HepG2 (cell line): ENCODE measurements around the gene FBXL4. TPM values are rescaled to one million over a fixed set of nuclear protein-coding genes. Genes with fewer than 3 reads are reported as not detected.

ENCODE experiments used
- AGO2 ChIP-seq: fragments of 200-400 bp; formaldehyde crosslinking; optimal IDR thresholded peaks from 2 replicates; pipeline ENCODE3; 2017; ENCODE audit warnings: mild to moderate bottlenecking, low read depth, low read length, moderate library complexity
- CREB1 ChIP-seq, 2 experiments: fragments of 450-650 bp in 1 of 2; IDR thresholded peaks; 2 replicates each; pipeline ENCODE4 v1.6.1; 2016 to 2017; ENCODE audit warnings: control low read depth in 1 of 2, mild to moderate bottlenecking in 1 of 2, missing compliant biosample characterization in 1 of 2, missing genetic modification characterization in 1 of 2
- MED1 ChIP-seq: sonication (generic); formaldehyde crosslinking; IDR thresholded peaks from 2 replicates; pipeline ENCODE4 v1.4.0; 2020; ENCODE audit warnings: missing genetic modification reagents
- POLR2AphosphoS2 ChIP-seq: IDR thresholded peaks from 2 replicates; pipeline ENCODE4 v1.6.1; 2011; ENCODE audit warnings: low read depth, low read length, improper control_type of control experiment
- RXRA ChIP-seq: sonication (generic); formaldehyde crosslinking; IDR thresholded peaks from 2 replicates; pipeline ENCODE4 v1.5.1; 2020; ENCODE audit warnings: missing genetic modification reagents
- SOX13 ChIP-seq, 3 experiments: fragments of 450-650 bp in 1 of 3; sonication (generic) in 1 of 3; formaldehyde crosslinking in 1 of 3; IDR thresholded peaks in 2 of 3; conservative IDR thresholded peaks in 1 of 3; 2 replicates each; pipeline versions ENCODE4 v1.5.0 to v1.6.1; 2016 to 2020; ENCODE audit warnings: antibody characterized with exemption in 1 of 3, mild to moderate bottlenecking in 1 of 3, missing compliant biosample characterization in 1 of 3, missing genetic modification reagents in 1 of 3, moderate library complexity in 1 of 3
- SOX6 ChIP-seq, 2 experiments: fragments of 450-650 bp in 1 of 2; sonication (generic) in 1 of 2; formaldehyde crosslinking in 1 of 2; IDR thresholded peaks; 2 replicates each; pipeline versions ENCODE4 v1.4.0 to v1.6.1; 2017 to 2020; ENCODE audit warnings: antibody characterized with exemption in 1 of 2, mild to moderate bottlenecking in 1 of 2, missing genetic modification reagents in 1 of 2
- SRY ChIP-seq: sonication (generic); formaldehyde crosslinking; IDR thresholded peaks from 2 replicates; pipeline ENCODE4 v1.8.0; 2022; ENCODE audit warnings: mild to moderate bottlenecking, missing genetic modification reagents
- ZBTB1 ChIP-seq: sonication (generic); formaldehyde crosslinking; IDR thresholded peaks from 2 replicates; pipeline ENCODE4 v1.4.0; 2020; ENCODE audit warnings: missing genetic modification reagents, borderline replicate concordance
- ZFP82 ChIP-seq: sonication (generic); formaldehyde crosslinking; IDR thresholded peaks from 2 replicates; pipeline ENCODE4 v1.5.1; 2020; ENCODE audit warnings: mild to moderate bottlenecking, missing genetic modification reagents, borderline replicate concordance
- ZNF383 ChIP-seq: sonication (generic); formaldehyde crosslinking; IDR thresholded peaks from 2 replicates; pipeline ENCODE4 v1.4.0; 2020; ENCODE audit warnings: missing genetic modification reagents, mild to moderate bottlenecking, borderline replicate concordance
- ZNF576 ChIP-seq: sonication (generic); formaldehyde crosslinking; IDR thresholded peaks from 2 replicates; pipeline ENCODE4 v1.4.0; 2020; ENCODE audit warnings: mild to moderate bottlenecking, missing genetic modification reagents
- ZNF646 ChIP-seq: sonication (generic); formaldehyde crosslinking; IDR thresholded peaks from 2 replicates; pipeline ENCODE4 v1.9.0; 2021; ENCODE audit warnings: mild to moderate bottlenecking, missing genetic modification reagents
- ZNF703 ChIP-seq: sonication (generic); formaldehyde crosslinking; IDR thresholded peaks from 2 replicates; pipeline ENCODE4 v1.5.1; 2020; ENCODE audit warnings: missing genetic modification reagents, mild to moderate bottlenecking, moderate library complexity, borderline replicate concordance
- polyA plus RNA-seq, 8 experiments: library from polyadenylated mRNA; depleted of rRNA in 3 of 8; stranded (reverse) in 7 of 8; unstranded in 1 of 8; fragments of >200 nt; fragmentation: Illumina TruSeq in 4 of 8; extraction: Trizol in 4 of 8; gene quantifications; 2 replicates each; pipeline versions ENCODE4 v1.2.1 to v1.2.3, GENCODE V29; 2011 to 2016; ENCODE audit warnings: low read depth in 4 of 8, missing spikeins in 1 of 8, mixed read lengths in 1 of 8; ENCODE audit not compliant: insufficient read depth in 1 of 8
- total RNA-seq, 5 experiments: library from RNA; depleted of rRNA; stranded (reverse); fragments of >200 nt; fragmentation: Illumina TruSeq; extraction: Trizol; gene quantifications; 2 replicates each; pipeline ENCODE4 v1.2.3, GENCODE V29; 2016; ENCODE audit warnings: low read depth in 1 of 5
- TF ChIP-seq, protein P1 (sequence below): sonication (generic); formaldehyde crosslinking; IDR thresholded peaks from 2 replicates; pipeline ENCODE4 v1.4.0; 2020; ENCODE audit warnings: missing genetic modification reagents
- TF ChIP-seq, protein P2 (sequence below): sonication (generic); formaldehyde crosslinking; IDR thresholded peaks from 2 replicates; pipeline ENCODE4 v1.4.0; 2020; ENCODE audit warnings: missing genetic modification reagents

Gene FBXL4
- total and polyA plus RNA-seq, 2 of the 13 experiments (the other 11 are each of a cell fraction or from before 2014, with no cell fraction given): 13.2 to 17.6 TPM

DNA sequence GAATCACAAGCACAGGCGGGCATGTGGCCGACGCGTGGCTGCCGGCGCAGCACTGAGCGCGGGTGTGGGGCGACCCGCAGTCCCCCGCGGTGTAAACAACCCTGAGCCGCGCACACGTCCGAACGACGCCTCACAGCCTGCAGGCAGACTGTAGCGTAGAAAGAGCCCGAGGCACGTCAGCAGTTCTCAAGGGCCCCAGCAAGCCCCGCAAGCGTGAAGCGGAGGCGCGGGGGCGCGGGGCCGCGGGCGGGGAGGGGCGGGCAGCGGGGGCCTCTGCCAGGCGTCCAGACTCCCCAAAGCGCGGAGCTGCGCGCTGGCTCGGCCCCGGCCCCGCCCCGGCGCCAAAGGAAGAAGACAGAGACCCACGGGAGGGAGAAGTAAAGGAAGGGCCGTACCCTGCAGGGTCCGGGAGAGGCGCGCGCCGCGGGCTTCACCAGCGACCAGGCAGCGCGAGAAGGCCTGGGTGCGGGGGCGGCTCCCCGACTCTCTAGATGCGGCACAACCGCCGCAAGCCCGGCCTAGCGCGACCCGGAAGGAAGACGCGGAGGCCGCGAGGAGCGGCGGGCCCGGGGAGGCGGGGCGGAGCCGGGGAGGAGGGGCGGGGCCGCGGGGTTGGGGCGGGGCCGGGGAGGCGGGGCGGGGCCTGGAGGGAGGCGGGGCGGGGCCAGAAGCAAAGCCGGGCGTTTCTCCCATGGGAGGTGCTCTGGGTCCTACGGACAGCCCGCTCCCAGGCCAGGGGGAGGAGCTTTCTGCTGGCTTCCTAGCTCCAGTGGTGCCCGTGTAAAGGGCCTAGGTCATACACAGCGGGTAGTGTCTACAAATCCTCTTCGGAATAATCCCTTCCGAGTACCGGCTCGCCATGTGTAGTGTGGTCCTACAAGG lies at the start of gene FBXL4 (continued):
- TF ChIP-seq ZNF703 (CRISPR knock-in tag): no peak
- no peak for TF ChIP-seq ZNF576 (CRISPR knock-in tag)
- TF ChIP-seq ZFP82 (CRISPR knock-in tag): no peak
- TF ChIP-seq, protein P1, sequence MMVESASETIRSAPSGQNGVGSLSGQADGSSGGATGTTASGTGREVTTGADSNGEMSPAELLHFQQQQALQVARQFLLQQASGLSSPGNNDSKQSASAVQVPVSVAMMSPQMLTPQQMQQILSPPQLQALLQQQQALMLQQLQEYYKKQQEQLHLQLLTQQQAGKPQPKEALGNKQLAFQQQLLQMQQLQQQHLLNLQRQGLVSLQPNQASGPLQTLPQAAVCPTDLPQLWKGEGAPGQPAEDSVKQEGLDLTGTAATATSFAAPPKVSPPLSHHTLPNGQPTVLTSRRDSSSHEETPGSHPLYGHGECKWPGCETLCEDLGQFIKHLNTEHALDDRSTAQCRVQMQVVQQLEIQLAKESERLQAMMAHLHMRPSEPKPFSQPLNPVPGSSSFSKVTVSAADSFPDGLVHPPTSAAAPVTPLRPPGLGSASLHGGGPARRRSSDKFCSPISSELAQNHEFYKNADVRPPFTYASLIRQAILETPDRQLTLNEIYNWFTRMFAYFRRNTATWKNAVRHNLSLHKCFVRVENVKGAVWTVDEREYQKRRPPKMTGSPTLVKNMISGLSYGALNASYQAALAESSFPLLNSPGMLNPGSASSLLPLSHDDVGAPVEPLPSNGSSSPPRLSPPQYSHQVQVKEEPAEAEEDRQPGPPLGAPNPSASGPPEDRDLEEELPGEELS (CRISPR knock-in tag): peak; percentile 61; the same call in 1 of the 2 replicates
- peak; percentile 64 for TF ChIP-seq MED1
- no peak for TF ChIP-seq ZBTB1
- 0 out of 2 replicates have a peak, but pooled peaks have one; percentile 75 for TF ChIP-seq SRY
- TF ChIP-seq, protein P2, sequence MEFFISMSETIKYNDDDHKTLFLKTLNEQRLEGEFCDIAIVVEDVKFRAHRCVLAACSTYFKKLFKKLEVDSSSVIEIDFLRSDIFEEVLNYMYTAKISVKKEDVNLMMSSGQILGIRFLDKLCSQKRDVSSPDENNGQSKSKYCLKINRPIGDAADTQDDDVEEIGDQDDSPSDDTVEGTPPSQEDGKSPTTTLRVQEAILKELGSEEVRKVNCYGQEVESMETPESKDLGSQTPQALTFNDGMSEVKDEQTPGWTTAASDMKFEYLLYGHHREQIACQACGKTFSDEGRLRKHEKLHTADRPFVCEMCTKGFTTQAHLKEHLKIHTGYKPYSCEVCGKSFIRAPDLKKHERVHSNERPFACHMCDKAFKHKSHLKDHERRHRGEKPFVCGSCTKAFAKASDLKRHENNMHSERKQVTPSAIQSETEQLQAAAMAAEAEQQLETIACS (CRISPR knock-in tag): peak; percentile 51; the same call in 1 of the 2 replicates
- no peak for TF ChIP-seq SOX13 (IDR thresholded peaks at IDR 0.05)
- 0 out of 4 replicates have a peak, but pooled peaks of 1 of the 2 experiments have one; percentile 0 for TF ChIP-seq SOX13 (CRISPR knock-in tag; conservative IDR thresholded peaks at IDR 0.05 in 1 of 2, IDR thresholded peaks at IDR 0.05 in 1 of 2)
- TF ChIP-seq AGO2: peak; percentile 53
- no peak for TF ChIP-seq POLR2AphosphoS2
- no peak for TF ChIP-seq RXRA (CRISPR knock-in tag)
- TF ChIP-seq CREB1 (IDR thresholded peaks at IDR 0.05): peak; percentile 28; the same call in 1 of the 2 replicates
- no peak for TF ChIP-seq CREB1 (CRISPR knock-in tag; IDR thresholded peaks at IDR 0.05)
- no peak for TF ChIP-seq SOX6 (IDR thresholded peaks at IDR 0.05)
- TF ChIP-seq SOX6 (CRISPR knock-in tag; IDR thresholded peaks at IDR 0.05): 0 out of 2 replicates have a peak, but pooled peaks have one; percentile 3
- peak; percentile 31; the same call in 1 of the 2 replicates for TF ChIP-seq ZNF646
- TF ChIP-seq ZNF383 (CRISPR knock-in tag): no peak
